A549 (cell line): ENCODE results near the gene AMIGO1. TPM values are rescaled to one million over a fixed set of nuclear protein-coding genes. Genes with fewer than 3 reads are reported as not detected.

Source experiments
- ATAC-seq, 2 experiments: fragments of 200-7000 bp in 1 of 2; fragments of >200 bp in 1 of 2; cut with Nextera tagmentation in 1 of 2; cut with Tn5 transposase in 1 of 2; 3 replicates each; pipeline versions ENCODE4 v1.8.0 to v1.9.1; 2018 to 2020; ENCODE audit warnings: mild to moderate bottlenecking in 1 of 2, moderate library complexity in 1 of 2
- CTCF ChIA-PET: fragments of 300-600 bp; sonication (Branson Sonifier 250); formaldehyde crosslinking; extraction: SDS; loops from one replicate; lab custom pipeline; 2021; ENCODE audit warnings: antibody characterized with exemption, inconsistent platforms; lab: Yijun Ruan, JAX
- POLR2A ChIA-PET: fragments of 350-600 bp; formaldehyde crosslinking; extraction: SDS; loops from one replicate; lab custom pipeline; 2021; ENCODE audit warnings: antibody characterized with exemption, inconsistent platforms; lab: Yijun Ruan, JAX
- DNase-seq, 2 experiments: peaks; one replicate each; pipeline versions ENCODE4 v3.0.0 to v3.0.0-alpha.2; 2011 to 2016; ENCODE audit warnings: low read depth in 1 of 2, low spot score in 1 of 2
- FAIRE-seq: peaks from 2 replicates; lab custom pipeline; 2011; peaks lifted over from hg19 to GRCh38; lab: Jason Lieb, UNC
- H3K27ac ChIP-seq, 2 experiments: fragments of >200 bp; sonication (Bioruptor Twin); formaldehyde crosslinking; 3 replicates each; pipeline ENCODE4 v1.5.1; 2016 to 2017
- H3K4me1 ChIP-seq: fragments of >200 bp; sonication (Bioruptor Twin); formaldehyde crosslinking; 3 replicates; pipeline ENCODE4 v1.6.1; 2016
- H3K4me2 ChIP-seq: fragments of >200 bp; sonication (Bioruptor Twin); formaldehyde crosslinking; 3 replicates; pipeline ENCODE4 v1.6.1; 2016
- H3K4me3 ChIP-seq: fragments of >200 bp; sonication (Bioruptor Twin); formaldehyde crosslinking; 3 replicates; pipeline ENCODE4 v1.5.1; 2016
- H3K9me3 ChIP-seq: fragments of >200 bp; sonication (Bioruptor Twin); formaldehyde crosslinking; 3 replicates; pipeline ENCODE4 v1.6.1; 2016
- BHLHE40 ChIP-seq: IDR thresholded peaks from 2 replicates; pipeline ENCODE4 v1.6.1; 2012; ENCODE audit warnings: low read depth, low read length, inconsistent platforms
- EHMT2 ChIP-seq: fragments of 200-600 bp; sonication (generic); IDR thresholded peaks from 2 replicates; pipeline ENCODE4 v1.6.1; 2016; ENCODE audit warnings: antibody characterized with exemption, low read depth, mild to moderate bottlenecking, moderate library complexity
- ESRRA ChIP-seq: fragments of 150-350 bp; IDR thresholded peaks from 2 replicates; pipeline ENCODE4 v1.6.1; 2014; ENCODE audit warnings: mild to moderate bottlenecking, low read length, borderline replicate concordance
- FOSB ChIP-seq: fragments of 250-450 bp; sonication (Bioruptor Pico); IDR thresholded peaks from 2 replicates; pipeline ENCODE4 v1.5.0; 2020; ENCODE audit warnings: mild to moderate bottlenecking, moderate library complexity
- FOXS1 ChIP-seq: fragments of 250-450 bp; sonication (Bioruptor Pico); IDR thresholded peaks from 2 replicates; pipeline ENCODE4 v1.5.0; 2020; ENCODE audit warnings: mild to moderate bottlenecking, moderate library complexity
- HOXB13 ChIP-seq: fragments of 250-450 bp; sonication (Bioruptor Pico); IDR thresholded peaks from 2 replicates; pipeline ENCODE4 v1.5.0; 2020; ENCODE audit warnings: low read depth, mild to moderate bottlenecking, moderate library complexity
- HOXB5 ChIP-seq: fragments of 250-450 bp; sonication (Bioruptor Pico); IDR thresholded peaks from 2 replicates; pipeline ENCODE4 v1.5.0; 2020; ENCODE audit warnings: mild to moderate bottlenecking, moderate library complexity
- JUN ChIP-seq, 2 experiments: fragments of >200 bp; sonication (Bioruptor Twin); formaldehyde crosslinking; IDR thresholded peaks; 2 replicates in 1 of 2; 3 replicates in 1 of 2; pipeline ENCODE4 v1.6.1; 2016 to 2017
- JUNB ChIP-seq: fragments of >200 bp; sonication (Bioruptor Twin); formaldehyde crosslinking; IDR thresholded peaks from 2 replicates; pipeline ENCODE4 v1.6.1; 2016
- KDM1A ChIP-seq: fragments of 200-600 bp; sonication (generic); IDR thresholded peaks from 2 replicates; pipeline ENCODE4 v1.6.1; 2016; ENCODE audit warnings: low read depth, mild to moderate bottlenecking
- MAFK ChIP-seq: fragments of 450-650 bp; IDR thresholded peaks from 2 replicates; pipeline ENCODE4 v1.6.1; 2014; ENCODE audit not compliant: partially characterized antibody
- POLR2AphosphoS2 ChIP-seq: conservative IDR thresholded peaks from 2 replicates; pipeline ENCODE4 v1.6.1; 2012; ENCODE audit warnings: low read length, improper control_type of control experiment, inconsistent platforms
- RAD21 ChIP-seq, 2 experiments: fragments of >200 bp in 1 of 2; sonication (Bioruptor Twin) in 1 of 2; formaldehyde crosslinking in 1 of 2; IDR thresholded peaks in 1 of 2; conservative IDR thresholded peaks in 1 of 2; 2 replicates in 1 of 2; 3 replicates in 1 of 2; pipeline ENCODE4 v1.6.1; 2012 to 2018; ENCODE audit warnings: inconsistent platforms in 1 of 2
- RNF2 ChIP-seq: fragments of 200-600 bp; sonication (generic); IDR thresholded peaks from 2 replicates; pipeline ENCODE4 v1.6.1; 2016; ENCODE audit warnings: low read depth, mild to moderate bottlenecking, antibody characterized with exemption, moderate library complexity, borderline replicate concordance
- SMC3 ChIP-seq: fragments of >200 bp; sonication (Bioruptor Twin); formaldehyde crosslinking; IDR thresholded peaks from 3 replicates; pipeline ENCODE4 v1.6.1; 2018; ENCODE audit warnings: inconsistent platforms
- WGBS: methylation state at CpG from one replicate; pipeline ENCODE4 v1.1.6; 2017; ENCODE audit errors: missing lambda C conversion rate; 5-methylcytosine and 5-hydroxymethylcytosine counted together
- polyA plus RNA-seq, 4 experiments: library from polyadenylated mRNA; depleted of rRNA in 3 of 4; stranded (reverse); fragments of >200 nt; fragmentation: RNase III in 1 of 4; extraction: RNeasy Plus Mini Kit Qiagen cat#74134 plus additional on column Dnase treatment in 1 of 4; gene quantifications; 2 replicates in 3 of 4; 3 replicates in 1 of 4; pipeline ENCODE4 v1.2.3, GENCODE V29; 2011 to 2017
- TF ChIP-seq, protein P1 (sequence below): IDR thresholded peaks from 2 replicates; pipeline ENCODE4 v1.6.1; 2012
- TF ChIP-seq, protein P2 (sequence below): fragments of >200 bp; sonication (Bioruptor Twin); formaldehyde crosslinking; IDR thresholded peaks from 3 replicates; pipeline ENCODE4 v1.6.1; 2016
- TF ChIP-seq, protein P3 (sequence below): fragments of >200 bp; sonication (Bioruptor Twin); formaldehyde crosslinking; IDR thresholded peaks from 3 replicates; pipeline ENCODE4 v1.5.1; 2016

Gene AMIGO1
- polyA plus RNA-seq, 2 of the 4 experiments (the other 2 are of a cell fraction) = 0.43 to 1.2 TPM

DNA sequence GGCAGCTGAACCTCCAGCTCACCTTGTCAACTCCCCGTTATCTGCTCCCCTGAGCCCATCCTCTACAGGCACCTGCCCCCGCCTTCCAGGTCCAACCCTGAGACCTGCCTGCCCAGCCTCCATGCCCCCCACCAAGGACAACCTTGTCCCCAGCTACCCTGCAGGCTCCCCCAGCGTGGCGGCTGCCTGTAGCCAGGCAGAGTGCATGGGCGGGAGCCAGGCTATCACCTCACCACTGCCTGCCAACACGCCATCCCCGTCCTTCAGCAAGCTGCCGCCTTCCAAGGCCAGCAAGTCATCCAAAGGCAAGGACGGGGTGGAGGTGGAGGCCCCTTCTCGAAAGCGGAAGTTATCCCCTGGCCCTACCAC is 18.6 kb downstream of the AMIGO1 start:
- ATAC-seq (no peak), FAIRE-seq (no peak), DNase-seq (no peak)
- no peak overlapping the region for H3K27ac ChIP-seq
- POLR2A ChIA-PET = interaction anchor here (1.5 kb wide), 1 partner anchor 42 kb away, joined by 5 read pairs; no protein-coding TSS in a partner anchor
- WGBS = 87% methylated on average over 2 of the region's 11 CpGs
- TF ChIP-seq, protein P1, sequence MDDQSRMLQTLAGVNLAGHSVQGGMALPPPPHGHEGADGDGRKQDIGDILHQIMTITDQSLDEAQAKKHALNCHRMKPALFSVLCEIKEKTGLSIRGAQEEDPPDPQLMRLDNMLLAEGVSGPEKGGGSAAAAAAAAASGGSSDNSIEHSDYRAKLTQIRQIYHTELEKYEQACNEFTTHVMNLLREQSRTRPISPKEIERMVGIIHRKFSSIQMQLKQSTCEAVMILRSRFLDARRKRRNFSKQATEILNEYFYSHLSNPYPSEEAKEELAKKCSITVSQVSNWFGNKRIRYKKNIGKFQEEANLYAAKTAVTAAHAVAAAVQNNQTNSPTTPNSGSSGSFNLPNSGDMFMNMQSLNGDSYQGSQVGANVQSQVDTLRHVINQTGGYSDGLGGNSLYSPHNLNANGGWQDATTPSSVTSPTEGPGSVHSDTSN = no peak
- TF ChIP-seq POLR2AphosphoS2 (no peak), ESRRA (no peak), BHLHE40 (no peak), HOXB13 (CRISPR knock-in tag) (no peak), RNF2 (no peak), JUNB (no peak), EHMT2 (no peak), FOSB (CRISPR knock-in tag) (no peak), JUN (IDR thresholded peaks at IDR 0.05) (no peak), MAFK (no peak)
- CTCF ChIA-PET = interaction anchor here (0.6 to 23.6 kb wide), 24 partner anchors 8 to 698 kb away, joined by 3 to 749 read pairs (median 4); partner anchors contain the start of genes AMIGO1, ATXN7L2, GPR61 and GSTM4
- no peaks in the 10 kb centered on the region for H3K9me3 ChIP-seq
- no peak overlapping the region for H3K4me2 ChIP-seq
- H3K4me3 ChIP-seq = no peak overlapping the region
- peaks cover 6% of the 10 kb centered on the region; the same call in 1 of the 3 replicates for H3K4me1 ChIP-seq

DNA sequence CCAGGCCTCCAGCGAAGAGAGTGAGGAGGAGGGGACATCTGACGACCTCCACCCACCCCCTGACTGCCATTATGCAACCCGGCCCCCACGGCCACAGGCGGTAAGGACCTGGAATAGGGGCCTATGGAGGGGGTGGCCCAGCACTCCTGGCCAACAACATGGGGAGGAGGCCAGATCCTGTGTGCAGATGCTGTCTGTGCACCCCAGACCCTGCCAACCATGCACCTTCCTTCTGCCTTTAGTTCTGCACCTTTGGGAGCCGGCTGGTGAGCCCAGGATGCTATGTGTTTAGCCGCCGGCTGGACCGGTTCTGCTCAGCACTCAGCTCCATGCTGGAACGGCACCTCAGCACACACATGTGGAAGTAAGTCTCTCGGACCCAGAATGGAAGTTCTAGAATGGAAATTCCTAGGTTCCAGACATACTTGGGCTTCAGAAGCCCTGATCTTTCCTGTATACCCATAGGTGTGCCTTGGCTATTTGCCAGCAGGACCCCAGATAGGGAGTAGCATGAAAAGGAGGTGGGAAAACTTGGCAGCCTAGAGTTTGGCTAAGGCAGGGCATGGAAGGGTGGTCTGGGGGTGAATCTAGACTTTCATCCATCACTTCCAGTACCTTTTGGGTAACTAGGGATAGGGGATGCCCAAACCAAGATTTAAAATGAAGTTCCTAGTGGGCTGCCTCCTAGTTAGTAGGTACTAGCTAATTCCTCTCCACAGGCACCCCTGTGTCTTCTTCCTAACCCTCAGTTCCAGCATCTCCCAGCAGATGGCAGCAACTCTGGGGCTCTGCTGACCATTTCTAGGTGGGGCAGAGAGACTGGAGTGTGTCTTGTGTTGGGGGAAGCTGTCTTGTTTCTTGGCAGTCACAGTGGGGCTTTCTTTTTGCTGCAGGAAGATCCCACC is 19.2 kb downstream of the AMIGO1 start:
- ChIA-PET CTCF (interaction anchor here (0.6 to 23.6 kb wide), 31 partner anchors 7 to 698 kb away, joined by 3 to 749 read pairs (median 4); partner anchors contain the start of genes AHCYL1, AMIGO1, ATXN7L2 and GPR61), POLR2A (interaction anchor here (0.6 to 1.5 kb wide), 2 partner anchors 20 to 43 kb away, joined by 3 to 5 read pairs; no protein-coding TSS in a partner anchor)
- Histone ChIP-seq H3K4me1 (peaks cover 6% of the 10 kb centered on the region; the same call in 1 of the 3 replicates), H3K9me3 (no peaks in the 10 kb centered on the region), H3K27ac (no peak overlapping the region), H3K4me3 (no peak overlapping the region), H3K4me2 (no peak overlapping the region)
- 78% methylated on average over 3 of the region's 11 CpGs for WGBS
- ATAC-seq (peak; percentile 62 to 67; a peak in 5 of 6 replicates), DNase-seq (peak; percentile 38 to 60), FAIRE-seq (no peak)
- TF ChIP-seq, protein P2, sequence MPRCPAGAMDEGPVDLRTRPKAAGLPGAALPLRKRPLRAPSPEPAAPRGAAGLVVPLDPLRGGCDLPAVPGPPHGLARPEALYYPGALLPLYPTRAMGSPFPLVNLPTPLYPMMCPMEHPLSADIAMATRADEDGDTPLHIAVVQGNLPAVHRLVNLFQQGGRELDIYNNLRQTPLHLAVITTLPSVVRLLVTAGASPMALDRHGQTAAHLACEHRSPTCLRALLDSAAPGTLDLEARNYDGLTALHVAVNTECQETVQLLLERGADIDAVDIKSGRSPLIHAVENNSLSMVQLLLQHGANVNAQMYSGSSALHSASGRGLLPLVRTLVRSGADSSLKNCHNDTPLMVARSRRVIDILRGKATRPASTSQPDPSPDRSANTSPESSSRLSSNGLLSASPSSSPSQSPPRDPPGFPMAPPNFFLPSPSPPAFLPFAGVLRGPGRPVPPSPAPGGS = no peak
- no peak for TF ChIP-seq HOXB5 (CRISPR knock-in tag)
- no peak for TF ChIP-seq KDM1A
- TF ChIP-seq FOSB (CRISPR knock-in tag) = no peak
- TF ChIP-seq, protein P3, sequence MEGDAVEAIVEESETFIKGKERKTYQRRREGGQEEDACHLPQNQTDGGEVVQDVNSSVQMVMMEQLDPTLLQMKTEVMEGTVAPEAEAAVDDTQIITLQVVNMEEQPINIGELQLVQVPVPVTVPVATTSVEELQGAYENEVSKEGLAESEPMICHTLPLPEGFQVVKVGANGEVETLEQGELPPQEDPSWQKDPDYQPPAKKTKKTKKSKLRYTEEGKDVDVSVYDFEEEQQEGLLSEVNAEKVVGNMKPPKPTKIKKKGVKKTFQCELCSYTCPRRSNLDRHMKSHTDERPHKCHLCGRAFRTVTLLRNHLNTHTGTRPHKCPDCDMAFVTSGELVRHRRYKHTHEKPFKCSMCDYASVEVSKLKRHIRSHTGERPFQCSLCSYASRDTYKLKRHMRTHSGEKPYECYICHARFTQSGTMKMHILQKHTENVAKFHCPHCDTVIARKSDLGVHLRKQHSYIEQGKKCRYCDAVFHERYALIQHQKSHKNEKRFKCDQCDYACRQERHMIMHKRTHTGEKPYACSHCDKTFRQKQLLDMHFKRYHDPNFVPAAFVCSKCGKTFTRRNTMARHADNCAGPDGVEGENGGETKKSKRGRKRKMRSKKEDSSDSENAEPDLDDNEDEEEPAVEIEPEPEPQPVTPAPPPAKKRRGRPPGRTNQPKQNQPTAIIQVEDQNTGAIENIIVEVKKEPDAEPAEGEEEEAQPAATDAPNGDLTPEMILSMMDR = peak; percentile 52
- TF ChIP-seq RAD21 (conservative IDR thresholded peaks at IDR 0.05 in 1 of 2, IDR thresholded peaks at IDR 0.05 in 1 of 2) = peak; percentile 33 to 36; a peak in 2 of 5 replicates
- TF ChIP-seq FOXS1 (CRISPR knock-in tag) = no peak
- TF ChIP-seq SMC3 = peak; percentile 57
